SK-N-MC (cell line): Measurements from ENCODE around the gene SLC38A10.

Experiments
- EZH2 ChIP-seq: fragments of 200-600 bp; sonication (generic); IDR thresholded peaks from one replicate; pipeline ENCODE4 v1.6.1; 2017; ENCODE audit warnings: antibody characterized with exemption
- FOXP2 ChIP-seq: optimal IDR thresholded peaks from 2 replicates; pipeline ENCODE3; 2011; ENCODE audit warnings: mild to moderate bottlenecking, moderate library complexity; ENCODE audit not compliant: insufficient read depth; ENCODE audit errors: extremely low read length, control extremely low read depth
- POLR2AphosphoS5 ChIP-seq: IDR thresholded peaks from 2 replicates; pipeline ENCODE4 v1.6.1; 2012; ENCODE audit warnings: mild to moderate bottlenecking, low read depth, low read length, borderline replicate concordance

DNA sequence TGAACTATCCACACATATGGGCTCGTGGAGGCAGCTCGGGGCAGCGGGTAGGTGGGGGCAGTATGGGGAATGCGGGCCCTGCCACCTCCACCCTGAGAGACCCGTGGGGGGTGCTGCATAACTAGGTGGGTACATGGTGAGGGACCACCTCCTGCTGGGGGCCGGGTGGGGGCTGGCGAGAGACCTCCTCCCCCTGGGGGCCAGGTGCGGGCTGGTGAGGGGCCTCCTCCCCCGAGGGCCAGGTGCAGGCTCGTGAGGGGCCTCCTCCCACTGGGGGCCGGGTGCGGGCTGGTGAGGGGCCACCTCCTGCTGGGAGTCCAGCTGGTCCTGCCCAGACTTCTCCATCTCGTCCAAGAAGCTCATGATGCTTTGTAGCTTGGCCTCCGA, 97.7 kb downstream of the SLC38A10 start:
- no peak for TF ChIP-seq POLR2AphosphoS5
- TF ChIP-seq EZH2: no peak
- no peak for TF ChIP-seq FOXP2
